ENCODE results near the gene SYNGR2. TPM values are rescaled to one million over a fixed set of nuclear protein-coding genes. Genes with fewer than 3 reads are reported as not detected.

The SYNGR2 gene
- total and polyA plus RNA-seq, 9 of the 15 experiments (the other 6 are each of a cell fraction or from before 2014, with no cell fraction given), result 1.4 to 173 (median 87.8) TPM

DNA sequence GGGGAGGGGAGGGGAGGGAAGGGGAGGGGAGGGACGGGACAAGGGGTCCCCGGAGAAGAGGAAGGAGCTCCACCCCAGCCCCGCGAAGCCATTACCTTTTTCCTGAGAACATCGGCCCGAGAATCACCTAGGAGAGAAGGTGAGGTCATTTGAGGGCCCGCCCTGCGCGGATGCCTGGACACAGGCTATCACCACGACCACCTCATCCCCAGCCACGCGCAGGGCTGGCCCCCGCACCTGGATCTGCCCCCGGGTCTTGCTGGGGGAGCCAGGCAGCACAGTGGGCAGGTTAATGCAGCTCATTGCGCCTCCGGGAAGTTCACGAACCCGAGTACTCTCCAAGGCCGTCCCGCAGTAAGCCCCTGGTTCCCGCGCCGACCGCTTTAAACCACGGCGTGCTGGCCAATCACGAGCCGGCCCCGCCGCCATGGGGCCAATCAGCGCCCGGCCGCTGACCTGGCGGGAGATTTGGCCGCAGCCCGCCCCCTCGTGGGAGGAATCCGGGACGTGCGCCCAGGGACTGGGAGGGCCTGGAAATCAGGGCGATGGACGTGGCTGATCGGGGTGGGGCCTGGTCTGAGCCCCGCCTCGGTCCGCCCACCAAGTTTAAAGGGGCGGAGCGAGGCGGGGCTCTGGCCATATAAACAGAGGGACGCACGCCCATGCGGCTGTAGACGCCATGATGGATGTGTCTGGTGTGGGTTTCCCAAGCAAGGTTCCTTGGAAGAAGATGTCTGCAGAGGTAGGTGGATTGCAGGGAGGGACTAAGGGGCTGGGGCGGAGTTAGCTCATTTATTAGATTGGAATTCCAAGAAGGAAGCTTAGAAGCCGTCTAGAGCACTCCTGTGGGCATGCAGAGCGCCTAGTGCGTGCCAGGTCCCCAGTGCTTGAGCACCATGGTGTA, 18.6 kb downstream of the SYNGR2 start, which contains the start of the genes AFMID and TK1 (continued):
- TF ChIP-seq, protein P1, sequence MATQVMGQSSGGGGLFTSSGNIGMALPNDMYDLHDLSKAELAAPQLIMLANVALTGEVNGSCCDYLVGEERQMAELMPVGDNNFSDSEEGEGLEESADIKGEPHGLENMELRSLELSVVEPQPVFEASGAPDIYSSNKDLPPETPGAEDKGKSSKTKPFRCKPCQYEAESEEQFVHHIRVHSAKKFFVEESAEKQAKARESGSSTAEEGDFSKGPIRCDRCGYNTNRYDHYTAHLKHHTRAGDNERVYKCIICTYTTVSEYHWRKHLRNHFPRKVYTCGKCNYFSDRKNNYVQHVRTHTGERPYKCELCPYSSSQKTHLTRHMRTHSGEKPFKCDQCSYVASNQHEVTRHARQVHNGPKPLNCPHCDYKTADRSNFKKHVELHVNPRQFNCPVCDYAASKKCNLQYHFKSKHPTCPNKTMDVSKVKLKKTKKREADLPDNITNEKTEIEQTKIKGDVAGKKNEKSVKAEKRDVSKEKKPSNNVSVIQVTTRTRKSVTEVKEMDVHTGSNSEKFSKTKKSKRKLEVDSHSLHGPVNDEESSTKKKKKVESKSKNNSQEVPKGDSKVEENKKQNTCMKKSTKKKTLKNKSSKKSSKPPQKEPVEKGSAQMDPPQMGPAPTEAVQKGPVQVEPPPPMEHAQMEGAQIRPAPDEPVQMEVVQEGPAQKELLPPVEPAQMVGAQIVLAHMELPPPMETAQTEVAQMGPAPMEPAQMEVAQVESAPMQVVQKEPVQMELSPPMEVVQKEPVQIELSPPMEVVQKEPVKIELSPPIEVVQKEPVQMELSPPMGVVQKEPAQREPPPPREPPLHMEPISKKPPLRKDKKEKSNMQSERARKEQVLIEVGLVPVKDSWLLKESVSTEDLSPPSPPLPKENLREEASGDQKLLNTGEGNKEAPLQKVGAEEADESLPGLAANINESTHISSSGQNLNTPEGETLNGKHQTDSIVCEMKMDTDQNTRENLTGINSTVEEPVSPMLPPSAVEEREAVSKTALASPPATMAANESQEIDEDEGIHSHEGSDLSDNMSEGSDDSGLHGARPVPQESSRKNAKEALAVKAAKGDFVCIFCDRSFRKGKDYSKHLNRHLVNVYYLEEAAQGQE (IDR thresholded peaks at IDR 0.05; ENCODE audit: borderline replicate concordance), result no peak
- TF ChIP-seq, protein P1 (CRISPR knock-in tag; IDR thresholded peaks at IDR 0.05; ENCODE audit: low read depth), result peak; percentile 55; the same call in 1 of the 2 replicates
- TF ChIP-seq ZNF3 (CRISPR knock-in tag; IDR thresholded peaks at IDR 0.05), result no peak
- TF ChIP-seq ZNF184 (CRISPR knock-in tag; IDR thresholded peaks at IDR 0.05), result no peak
- no peak; a peak in 1 of 4 replicates for TF ChIP-seq SIX5 (IDR thresholded peaks at IDR 0.05; ENCODE audit: borderline replicate concordance in 1 of 2, insufficient read depth in 1 of 2, low read depth in 1 of 2, low read length in 2 of 2)
- TF ChIP-seq MCM5 (IDR thresholded peaks at IDR 0.05; ENCODE audit: low read depth), result no peak
- no peak for TF ChIP-seq KDM4B (IDR thresholded peaks at IDR 0.05; ENCODE audit: borderline replicate concordance in 2 of 2, low read depth in 1 of 2)
- TF ChIP-seq ZNF316 (IDR thresholded peaks at IDR 0.05), result no peak
- no peak for TF ChIP-seq MEF2A (IDR thresholded peaks at IDR 0.05; ENCODE audit: control insufficient read depth, low read depth, low read length)
- TF ChIP-seq COPS2 (conservative IDR thresholded peaks at IDR 0.05), result no peak
- TF ChIP-seq, protein P2, sequence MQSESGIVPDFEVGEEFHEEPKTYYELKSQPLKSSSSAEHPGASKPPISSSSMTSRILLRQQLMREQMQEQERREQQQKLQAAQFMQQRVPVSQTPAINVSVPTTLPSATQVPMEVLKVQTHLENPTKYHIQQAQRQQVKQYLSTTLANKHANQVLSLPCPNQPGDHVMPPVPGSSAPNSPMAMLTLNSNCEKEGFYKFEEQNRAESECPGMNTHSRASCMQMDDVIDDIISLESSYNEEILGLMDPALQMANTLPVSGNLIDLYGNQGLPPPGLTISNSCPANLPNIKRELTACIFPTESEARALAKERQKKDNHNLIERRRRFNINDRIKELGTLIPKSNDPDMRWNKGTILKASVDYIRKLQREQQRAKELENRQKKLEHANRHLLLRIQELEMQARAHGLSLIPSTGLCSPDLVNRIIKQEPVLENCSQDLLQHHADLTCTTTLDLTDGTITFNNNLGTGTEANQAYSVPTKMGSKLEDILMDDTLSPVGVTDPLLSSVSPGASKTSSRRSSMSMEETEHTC (IDR thresholded peaks at IDR 0.05), result no peak
- TF ChIP-seq WHSC1 (IDR thresholded peaks at IDR 0.05; ENCODE audit: low read length), result no peak
- no peak for TF ChIP-seq ZNF699 (CRISPR knock-in tag; IDR thresholded peaks at IDR 0.05; ENCODE audit: insufficient replicate concordance)
- no peak for TF ChIP-seq SMAD1 (IDR thresholded peaks at IDR 0.05; ENCODE audit: low read depth, low read length, partially characterized antibody)
- TF ChIP-seq, protein P3, sequence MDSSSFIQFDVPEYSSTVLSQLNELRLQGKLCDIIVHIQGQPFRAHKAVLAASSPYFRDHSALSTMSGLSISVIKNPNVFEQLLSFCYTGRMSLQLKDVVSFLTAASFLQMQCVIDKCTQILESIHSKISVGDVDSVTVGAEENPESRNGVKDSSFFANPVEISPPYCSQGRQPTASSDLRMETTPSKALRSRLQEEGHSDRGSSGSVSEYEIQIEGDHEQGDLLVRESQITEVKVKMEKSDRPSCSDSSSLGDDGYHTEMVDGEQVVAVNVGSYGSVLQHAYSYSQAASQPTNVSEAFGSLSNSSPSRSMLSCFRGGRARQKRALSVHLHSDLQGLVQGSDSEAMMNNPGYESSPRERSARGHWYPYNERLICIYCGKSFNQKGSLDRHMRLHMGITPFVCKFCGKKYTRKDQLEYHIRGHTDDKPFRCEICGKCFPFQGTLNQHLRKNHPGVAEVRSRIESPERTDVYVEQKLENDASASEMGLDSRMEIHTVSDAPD (CRISPR knock-in tag; IDR thresholded peaks at IDR 0.05), result no peak

Measured in K562 (cell line).